Endothelial cell of umbilical vein (primary cell): ENCODE results near the gene ADM2. TPM values are rescaled to one million over a fixed set of nuclear protein-coding genes. Genes with fewer than 3 reads are reported as not detected.

Experiments used
- BruUV-seq: library from RNA; stranded (reverse); fragments of 400-500 nt; replicated peaks from 2 replicates; lab custom pipeline; 2021; lab: Mats Ljungman, UMichigan
- CTCF ChIA-PET: fragments of 300-600, 350-600 bp; sonication (Branson Sonifier 250); formaldehyde crosslinking; loops from one replicate; lab custom pipeline; 2021; ENCODE audit warnings: antibody characterized with exemption, inconsistent platforms; lab: Charles Lee
- POLR2A ChIA-PET: fragments of 300-600, 350-600 bp; sonication (Branson Sonifier 250); formaldehyde crosslinking; loops from one replicate; lab custom pipeline; 2021; ENCODE audit warnings: antibody characterized with exemption, inconsistent platforms; lab: Charles Lee
- DNase-seq: peaks from one replicate; pipeline ENCODE4 v3.0.0-alpha.2; 2011; ENCODE audit warnings: low read depth, low spot score
- FAIRE-seq: peaks from 2 replicates; lab custom pipeline; 2011; peaks lifted over from hg19 to GRCh38; lab: Jason Lieb, UNC
- H2AFZ ChIP-seq: 2 replicates; pipeline ENCODE4 v1.6.0; 2012; ENCODE audit warnings: low read depth, low read length, control low read depth, inconsistent platforms
- H3K27ac ChIP-seq: 2 replicates; pipeline ENCODE4 v1.5.1; 2011; ENCODE audit warnings: low read depth, mild to moderate bottlenecking, control low read depth, low read length, moderate library complexity; ENCODE audit not compliant: insufficient read depth
- H3K27me3 ChIP-seq, 2 experiments: 2 replicates each; pipeline versions ENCODE4 v1.6.0 to v1.6.1; 2011; ENCODE audit warnings: low read length in 2 of 2, mixed read lengths in 1 of 2; ENCODE audit not compliant: control insufficient read depth in 2 of 2, insufficient read depth in 2 of 2
- H3K36me3 ChIP-seq, 2 experiments: 2 replicates in 1 of 2; 3 replicates in 1 of 2; pipeline ENCODE4 v1.5.1; 2011; ENCODE audit warnings: low read length in 2 of 2, mild to moderate bottlenecking in 1 of 2, moderate library complexity in 1 of 2; ENCODE audit not compliant: control insufficient read depth in 2 of 2, insufficient read depth in 2 of 2; ENCODE audit errors: extremely low read depth in 1 of 2
- H3K4me1 ChIP-seq: 3 replicates; pipeline ENCODE4 v1.5.1; 2011; ENCODE audit warnings: mild to moderate bottlenecking, low read length; ENCODE audit not compliant: control insufficient read depth, insufficient read depth; ENCODE audit errors: extremely low read depth
- H3K4me2 ChIP-seq: 2 replicates; pipeline ENCODE4 v1.6.1; 2011; ENCODE audit warnings: low read length, control low read depth, mixed read lengths; ENCODE audit not compliant: insufficient read depth
- H3K4me3 ChIP-seq, 3 experiments: fragments of 200-600 bp in 1 of 3; sonication (generic), shearing (Covaris generic) in 1 of 3; replicated peaks in 1 of 3; 2 replicates each; pipeline ENCODE4 v1.5.1; 2011 to 2016; ENCODE audit warnings: control low read depth in 3 of 3, low read length in 3 of 3, mild to moderate bottlenecking in 2 of 3, inconsistent platforms in 1 of 3, low read depth in 1 of 3, moderate library complexity in 1 of 3; ENCODE audit not compliant: insufficient read depth in 1 of 3
- H3K79me2 ChIP-seq: 2 replicates; pipeline ENCODE4 v1.6.0; 2012; ENCODE audit warnings: low read length, inconsistent platforms; ENCODE audit not compliant: control insufficient read depth, insufficient read depth
- H3K9ac ChIP-seq: replicated peaks from 2 replicates; pipeline ENCODE3; 2011; ENCODE audit warnings: low read length, control low read depth; ENCODE audit not compliant: insufficient read depth; ENCODE audit errors: extremely low read depth
- H3K9me1 ChIP-seq: replicated peaks from 3 replicates; pipeline ENCODE4 v1.6.0; 2011; ENCODE audit warnings: mild to moderate bottlenecking, low read length; ENCODE audit not compliant: control insufficient read depth, insufficient read depth; ENCODE audit errors: extremely low read depth
- H3K9me3 ChIP-seq: replicated peaks from 2 replicates; pipeline ENCODE4 v1.5.1; 2012; ENCODE audit warnings: low read length, inconsistent platforms; ENCODE audit not compliant: control insufficient read depth, insufficient read depth
- H4K20me1 ChIP-seq: replicated peaks from 2 replicates; pipeline ENCODE3; 2011; ENCODE audit warnings: mild to moderate bottlenecking, low read length; ENCODE audit not compliant: control insufficient read depth, insufficient read depth; ENCODE audit errors: extremely low read depth
- CTCF ChIP-seq, 2 donors: IDR thresholded peaks; 1 replicate in 1 of 2; 2 replicates in 1 of 2; pipeline ENCODE4 v1.5.1; 2011; ENCODE audit warnings: low read length in 2 of 2, mild to moderate bottlenecking in 2 of 2, moderate library complexity in 2 of 2, control low read depth in 1 of 2, inconsistent platforms in 1 of 2, low read depth in 1 of 2; ENCODE audit not compliant: insufficient read depth in 1 of 2; ENCODE audit errors: extremely low read depth in 1 of 2
- GATA2 ChIP-seq: IDR thresholded peaks from 2 replicates; pipeline ENCODE4 v1.7.0; 2011; ENCODE audit warnings: low read depth, mild to moderate bottlenecking, moderate library complexity, mixed read lengths, low read length; ENCODE audit not compliant: insufficient read length, insufficient read depth
- POLR2A ChIP-seq: IDR thresholded peaks from 2 replicates; pipeline ENCODE4 v1.6.1; 2012; ENCODE audit warnings: low read depth, mild to moderate bottlenecking, control low read depth, low read length
- POLR2AphosphoS5 ChIP-seq: IDR thresholded peaks from 2 replicates; pipeline ENCODE4 v1.6.1; 2012; ENCODE audit warnings: low read depth, mild to moderate bottlenecking, control low read depth, low read length, moderate library complexity; ENCODE audit not compliant: insufficient read depth
- dilution Hi-C: fragments of 300-500 bp; cut with MboI; formaldehyde crosslinking; loops from one replicate; pipeline ENCODE4 v1.15.0; 2019; ENCODE audit warnings: low sequenced_read_pairs; ENCODE audit not compliant: extremely low pct_ligation_motif_present
- intact Hi-C: fragments of 100-400 bp; cut with micrococcal nuclease; formaldehyde crosslinking; loops from one replicate; pipeline ENCODE4 v1.10.0; 2022
- polyA plus RNA-seq, 4 experiments: library from polyadenylated mRNA; depleted of rRNA in 3 of 4; stranded (reverse) in 3 of 4; unstranded in 1 of 4; fragments of >200 nt; gene quantifications; 2 replicates each; pipeline versions ENCODE4 v1.2.1 to v1.2.3, GENCODE V29; 2011 to 2012; ENCODE audit warnings: missing spikeins in 1 of 4
- total RNA-seq: library from RNA; stranded (reverse); gene quantifications from 2 replicates; pipeline ENCODE4 v1.2.3, GENCODE V29; 2021

Gene ADM2
- total and polyA plus RNA-seq, 2 donors (not counting 3 experiments of a cell fraction or from before 2014, with no cell fraction given): 0.28 to 1.5 TPM

- TF ChIP-seq CTCF (IDR thresholded peaks at IDR 0.05; ENCODE audit: extremely low read depth in 1 of 2, insufficient read depth in 1 of 2, low read depth in 1 of 2, low read length in 2 of 2) (peak in 1 of 2 donors; percentile 70), POLR2AphosphoS5 (no peak)
- dilution Hi-C loops: no loop called here
- ChIA-PET CTCF (interaction anchor here (0.8 to 2.7 kb wide), 39 partner anchors 8 to 283 kb away, joined by 3 to 34 read pairs (median 4); partner anchors contain the start of genes ARSA, CHKB, KLHDC7B and LMF2), POLR2A (interaction anchor here (0.7 to 1.5 kb wide), 3 partner anchors 12 to 57 kb away, joined by 4 to 12 read pairs (median 7); partner anchors contain the start of genes CHKB, LMF2 and NCAPH2)
- FAIRE-seq (no peak), DNase-seq (no peak)
- peaks cover 10% of the 10 kb centered on the region for H3K79me2 ChIP-seq
- peaks cover 0 to 22% of the 10 kb centered on the region in 2 experiments for H3K36me3 ChIP-seq
- intact Hi-C loops: loop anchor here (1.0 to 2.0 kb wide), 4 partner anchors 17 to 147 kb away; partner anchors contain the start of genes CHKB, NCAPH2 and SHANK3
- peak overlapping the region; percentile 26 for H3K9ac ChIP-seq
- H3K4me1 ChIP-seq: peaks cover 18% of the 10 kb centered on the region
- H3K4me3 ChIP-seq: peak overlapping the region; percentile 45 to 66 (median 47)
- no peaks in the 10 kb centered on the region for H3K9me3 ChIP-seq
- H3K27ac ChIP-seq: peak overlapping the region; percentile 7
- peaks cover 0 to 6% of the 10 kb centered on the region in 2 experiments for H3K27me3 ChIP-seq
- no peaks in the 10 kb centered on the region for H4K20me1 ChIP-seq
- H3K9me1 ChIP-seq: no peaks in the 10 kb centered on the region
- H3K4me2 ChIP-seq: peak overlapping the region; percentile 45
- BruUV-seq: no TSS peak
- H2AFZ ChIP-seq: peak overlapping the region; percentile 75
Observed at GRCh38 chr22:50525858-50526107, 44.4 kb downstream of the ADM2 start.

GRCh38 chr22:50526108-50526833 lies 44.9 kb downstream of the ADM2 start:
- CTCF ChIA-PET: interaction anchor here (0.8 to 2.7 kb wide), 38 partner anchors 8 to 284 kb away, joined by 3 to 34 read pairs (median 4); partner anchors contain the start of genes ARSA, CHKB, KLHDC7B and LMF2
- Histone ChIP-seq H3K4me3 (peak overlapping the region; percentile 45 to 66 (median 47)), H3K79me2 (peaks cover 10% of the 10 kb centered on the region), H3K9me1 (no peaks in the 10 kb centered on the region), H3K27ac (peak overlapping the region; percentile 7), H3K27me3 (peaks cover 2 to 8% of the 10 kb centered on the region in 2 experiments), H3K4me2 (peak overlapping the region; percentile 45), H4K20me1 (no peaks in the 10 kb centered on the region), H3K4me1 (peaks cover 21% of the 10 kb centered on the region), H3K9ac (peak overlapping the region; percentile 26), H3K9me3 (no peaks in the 10 kb centered on the region), H2AFZ (peak overlapping the region; percentile 75), H3K36me3 (peaks cover 0 to 22% of the 10 kb centered on the region in 2 experiments)
- intact Hi-C loops (no loop called here), dilution Hi-C loops (no loop called here)
- POLR2A ChIA-PET: interaction anchor here (1.3 to 1.5 kb wide), 2 partner anchors 18 to 56 kb away, joined by 4 to 12 read pairs; partner anchors contain the start of genes CHKB, LMF2 and NCAPH2
- BruUV-seq: no TSS peak
- DNase-seq (peak; percentile 73), FAIRE-seq (peak; percentile 79)
- TF ChIP-seq CTCF (IDR thresholded peaks at IDR 0.05; ENCODE audit: extremely low read depth in 1 of 2, insufficient read depth in 1 of 2, low read depth in 1 of 2, low read length in 2 of 2) (peak; percentile 56 to 67), POLR2AphosphoS5 (peak; percentile 81), POLR2A (peak; percentile 50), GATA2 (no peak)
